HCT116 (cell line): ENCODE results near the gene PILRA.

ENCODE experiments used
- EZH2 ChIP-seq: fragments of 200-600 bp; sonication (generic); IDR thresholded peaks from 2 replicates; pipeline ENCODE4 v1.6.1; 2017; ENCODE audit warnings: antibody characterized with exemption, mixed run types
- POLR2AphosphoS5 ChIP-seq: IDR thresholded peaks from 2 replicates; pipeline ENCODE4 v1.6.1; 2011; ENCODE audit warnings: mild to moderate bottlenecking, low read depth, low read length, moderate library complexity
- RAD21 ChIP-seq: IDR thresholded peaks from 2 replicates; pipeline ENCODE4 v1.6.1; 2012; ENCODE audit warnings: low read depth, mild to moderate bottlenecking
- TCF7L2 ChIP-seq: IDR thresholded peaks from 2 replicates; pipeline ENCODE4 v1.7.0; 2011; ENCODE audit warnings: borderline replicate concordance, inconsistent platforms; ENCODE audit not compliant: insufficient read depth, insufficient read length; ENCODE audit errors: extremely low read depth
- TF ChIP-seq, protein P1 (sequence below), 3 experiments: fragments of 200-600 bp in 1 of 3; sonication (generic) in 1 of 3; IDR thresholded peaks in 2 of 3; conservative IDR thresholded peaks in 1 of 3; 2 replicates each; pipeline ENCODE4 v1.5.1; 2012 to 2017; ENCODE audit warnings: low read depth in 2 of 3, low read length in 2 of 3, antibody characterized with exemption in 1 of 3, borderline replicate concordance in 1 of 3, control low read depth in 1 of 3, mild to moderate bottlenecking in 1 of 3, mixed read lengths in 1 of 3, mixed run types in 1 of 3, moderate library complexity in 1 of 3; ENCODE audit not compliant: insufficient read depth in 1 of 3
- TF ChIP-seq, protein P2 (sequence below): IDR thresholded peaks from 2 replicates; pipeline ENCODE4 v1.6.1; 2011; ENCODE audit warnings: mild to moderate bottlenecking, low read length, moderate library complexity; ENCODE audit not compliant: insufficient replicate concordance; ENCODE audit errors: extremely low read depth

DNA sequence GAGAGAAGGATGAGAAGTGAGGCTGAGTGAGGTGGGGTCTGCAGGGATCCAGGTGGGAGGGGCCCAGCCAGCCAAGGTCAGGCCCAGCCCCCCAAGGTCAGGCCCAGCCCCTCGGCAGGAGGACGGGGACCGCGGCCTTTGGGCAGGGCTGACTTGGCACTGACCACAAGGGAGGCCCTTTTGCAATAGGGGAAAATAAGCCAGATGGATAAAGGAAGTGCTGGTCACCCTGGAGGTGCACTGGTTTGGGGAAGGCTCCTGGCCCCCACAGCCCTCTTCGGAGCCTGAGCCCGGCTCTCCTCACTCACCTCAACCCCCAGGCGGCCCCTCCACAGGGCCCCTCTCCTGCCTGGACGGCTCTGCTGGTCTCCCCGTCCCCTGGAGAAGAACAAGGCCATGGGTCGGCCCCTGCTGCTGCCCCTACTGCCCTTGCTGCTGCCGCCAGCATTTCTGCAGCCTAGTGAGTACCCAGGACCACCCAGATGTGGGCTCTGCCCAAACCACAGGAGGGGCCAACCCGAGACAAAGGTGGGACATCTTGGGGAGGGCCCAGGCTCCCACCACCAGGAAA lies at the start of gene PILRA:
- TF ChIP-seq EZH2 (no peak), POLR2AphosphoS5 (no peak), TCF7L2 (no peak), RAD21 (no peak)
- TF ChIP-seq, protein P1, sequence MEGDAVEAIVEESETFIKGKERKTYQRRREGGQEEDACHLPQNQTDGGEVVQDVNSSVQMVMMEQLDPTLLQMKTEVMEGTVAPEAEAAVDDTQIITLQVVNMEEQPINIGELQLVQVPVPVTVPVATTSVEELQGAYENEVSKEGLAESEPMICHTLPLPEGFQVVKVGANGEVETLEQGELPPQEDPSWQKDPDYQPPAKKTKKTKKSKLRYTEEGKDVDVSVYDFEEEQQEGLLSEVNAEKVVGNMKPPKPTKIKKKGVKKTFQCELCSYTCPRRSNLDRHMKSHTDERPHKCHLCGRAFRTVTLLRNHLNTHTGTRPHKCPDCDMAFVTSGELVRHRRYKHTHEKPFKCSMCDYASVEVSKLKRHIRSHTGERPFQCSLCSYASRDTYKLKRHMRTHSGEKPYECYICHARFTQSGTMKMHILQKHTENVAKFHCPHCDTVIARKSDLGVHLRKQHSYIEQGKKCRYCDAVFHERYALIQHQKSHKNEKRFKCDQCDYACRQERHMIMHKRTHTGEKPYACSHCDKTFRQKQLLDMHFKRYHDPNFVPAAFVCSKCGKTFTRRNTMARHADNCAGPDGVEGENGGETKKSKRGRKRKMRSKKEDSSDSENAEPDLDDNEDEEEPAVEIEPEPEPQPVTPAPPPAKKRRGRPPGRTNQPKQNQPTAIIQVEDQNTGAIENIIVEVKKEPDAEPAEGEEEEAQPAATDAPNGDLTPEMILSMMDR (IDR thresholded peaks at IDR 0.05 in 2 of 3, conservative IDR thresholded peaks at IDR 0.05 in 1 of 3; ENCODE audit: borderline replicate concordance in 1 of 3, insufficient read depth in 1 of 3, low read depth in 2 of 3, low read length in 2 of 3): no peak
- TF ChIP-seq, protein P2, sequence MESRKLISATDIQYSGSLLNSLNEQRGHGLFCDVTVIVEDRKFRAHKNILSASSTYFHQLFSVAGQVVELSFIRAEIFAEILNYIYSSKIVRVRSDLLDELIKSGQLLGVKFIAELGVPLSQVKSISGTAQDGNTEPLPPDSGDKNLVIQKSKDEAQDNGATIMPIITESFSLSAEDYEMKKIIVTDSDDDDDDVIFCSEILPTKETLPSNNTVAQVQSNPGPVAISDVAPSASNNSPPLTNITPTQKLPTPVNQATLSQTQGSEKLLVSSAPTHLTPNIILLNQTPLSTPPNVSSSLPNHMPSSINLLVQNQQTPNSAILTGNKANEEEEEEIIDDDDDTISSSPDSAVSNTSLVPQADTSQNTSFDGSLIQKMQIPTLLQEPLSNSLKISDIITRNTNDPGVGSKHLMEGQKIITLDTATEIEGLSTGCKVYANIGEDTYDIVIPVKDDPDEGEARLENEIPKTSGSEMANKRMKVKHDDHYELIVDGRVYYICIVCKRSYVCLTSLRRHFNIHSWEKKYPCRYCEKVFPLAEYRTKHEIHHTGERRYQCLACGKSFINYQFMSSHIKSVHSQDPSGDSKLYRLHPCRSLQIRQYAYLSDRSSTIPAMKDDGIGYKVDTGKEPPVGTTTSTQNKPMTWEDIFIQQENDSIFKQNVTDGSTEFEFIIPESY: no peak
